GM18861 (cell line): Measurements from ENCODE around the gene RGL1.

ENCODE experiments used
- ATAC-seq: cut with Tn5 transposase; IDR thresholded peaks from one replicate; pipeline ENCODE4 v1.9.1; 2021; ENCODE audit not compliant: unreplicated experiment

Gene RGL1

DNA sequence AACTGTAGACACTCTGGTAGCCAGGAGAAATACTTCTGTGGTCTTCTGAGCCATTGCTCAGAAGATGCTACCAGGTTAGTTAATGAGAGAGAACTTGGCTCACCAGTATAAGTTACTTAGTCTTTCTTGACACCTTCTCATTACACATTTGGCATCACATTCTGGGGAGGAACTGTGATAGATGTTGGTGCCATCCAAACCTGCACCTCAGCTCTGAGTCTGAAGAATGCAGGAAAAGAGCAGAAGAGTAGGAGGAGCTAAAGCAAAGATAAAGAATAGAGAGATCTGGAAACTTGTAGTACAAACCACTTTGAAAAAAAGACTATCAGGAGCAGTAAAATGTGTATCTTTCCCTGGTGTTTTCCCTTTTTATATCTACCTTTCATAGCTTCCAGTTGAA lies 58.9 kb downstream of the RGL1 start:
- ATAC-seq, result no peak

DNA sequence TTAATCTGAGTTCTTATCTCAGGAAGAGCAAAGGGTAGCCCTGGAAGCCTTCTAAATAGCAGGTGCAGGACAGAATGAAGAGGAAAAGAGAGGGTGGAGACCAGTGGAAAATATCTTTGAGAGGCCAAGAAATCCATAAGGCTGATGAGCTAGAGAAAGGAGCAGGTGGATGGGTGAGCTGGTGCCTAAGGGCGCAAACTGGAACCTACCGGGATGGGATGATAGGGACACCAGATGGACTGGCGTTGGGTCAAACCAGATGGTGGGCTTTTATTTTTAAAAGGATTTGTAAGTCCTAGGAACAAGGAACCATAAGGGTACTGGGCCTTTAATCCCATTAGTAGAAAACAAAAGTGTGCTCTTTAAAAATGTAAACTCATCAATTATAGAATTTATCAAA lies 59.7 kb downstream of the RGL1 start:
- no peak for ATAC-seq

DNA sequence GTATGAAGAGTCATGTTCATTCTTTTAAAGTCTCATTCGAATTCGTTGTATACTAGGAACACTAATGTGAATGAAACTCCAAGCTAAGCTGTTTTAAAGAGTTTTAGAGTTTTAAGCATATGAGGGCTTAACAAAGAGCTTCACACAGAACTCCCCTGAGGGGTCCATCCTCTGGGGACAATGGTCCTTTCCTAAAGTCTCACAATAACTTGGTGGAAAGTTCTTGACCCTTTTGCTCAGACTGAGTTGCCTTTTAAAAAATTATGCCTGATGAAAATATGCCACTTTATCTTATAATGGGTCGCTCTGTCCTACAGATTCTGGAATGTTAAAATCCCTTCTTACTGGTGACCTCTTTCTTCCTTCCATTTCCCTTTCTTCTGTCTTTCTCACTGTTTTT lies 64.3 kb downstream of the RGL1 start:
- ATAC-seq, result no peak

DNA sequence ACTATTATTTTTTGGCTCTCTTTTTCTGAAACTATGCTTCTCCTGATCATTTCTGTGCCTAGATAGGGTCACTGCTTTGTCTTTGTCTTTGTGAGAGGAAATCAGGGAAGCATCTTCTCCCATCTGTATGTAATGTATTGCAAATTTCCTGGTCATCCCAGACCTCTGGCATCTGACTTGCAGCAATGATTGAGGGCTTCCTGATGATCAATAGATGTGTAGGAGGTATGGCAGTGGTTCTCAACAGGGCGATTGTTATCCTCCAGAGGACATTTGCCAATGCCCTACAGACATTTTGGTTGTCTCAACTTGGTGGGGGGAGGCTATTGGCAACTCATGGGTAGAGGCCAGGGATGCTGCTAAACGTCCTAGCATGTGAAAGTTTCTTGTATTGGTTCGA lies 64.7 kb downstream of the RGL1 start:
- no peak for ATAC-seq

DNA sequence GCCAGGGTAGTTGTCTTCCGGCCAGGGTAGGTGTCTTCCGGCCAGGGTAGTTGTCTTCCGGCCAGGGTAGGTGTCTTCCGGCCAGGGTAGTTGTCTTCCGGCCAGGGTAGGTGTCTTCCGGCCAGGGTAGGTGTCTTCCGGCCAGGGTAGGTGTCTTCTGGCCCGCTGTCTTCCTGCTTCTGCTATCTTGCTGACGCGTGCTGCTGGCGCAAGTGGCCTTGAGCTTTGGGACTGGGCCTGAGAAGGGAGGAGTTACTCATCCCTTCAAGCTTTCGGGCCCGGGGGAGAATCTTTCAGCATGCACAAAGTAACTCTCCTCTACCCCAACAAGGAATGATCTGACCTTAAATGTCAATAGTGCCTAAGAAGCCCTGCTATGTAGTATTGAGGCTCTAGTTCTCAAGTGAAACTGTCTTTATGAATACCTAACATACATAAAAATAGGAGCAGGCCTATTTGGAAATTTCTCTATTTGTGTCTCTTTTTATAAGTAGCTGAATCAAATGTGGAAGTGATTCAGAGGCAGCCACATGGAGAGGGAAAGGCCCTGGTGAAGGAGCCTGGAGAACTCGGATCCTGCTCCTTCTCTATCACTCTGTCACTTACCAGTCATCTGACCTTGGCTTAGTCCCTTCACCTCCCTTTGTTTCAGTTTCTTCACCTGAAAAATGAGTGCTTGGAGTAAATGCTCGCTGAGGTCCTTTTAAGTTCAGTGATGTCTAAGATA lies 65.6 kb downstream of the RGL1 start:
- ATAC-seq, result no peak

DNA sequence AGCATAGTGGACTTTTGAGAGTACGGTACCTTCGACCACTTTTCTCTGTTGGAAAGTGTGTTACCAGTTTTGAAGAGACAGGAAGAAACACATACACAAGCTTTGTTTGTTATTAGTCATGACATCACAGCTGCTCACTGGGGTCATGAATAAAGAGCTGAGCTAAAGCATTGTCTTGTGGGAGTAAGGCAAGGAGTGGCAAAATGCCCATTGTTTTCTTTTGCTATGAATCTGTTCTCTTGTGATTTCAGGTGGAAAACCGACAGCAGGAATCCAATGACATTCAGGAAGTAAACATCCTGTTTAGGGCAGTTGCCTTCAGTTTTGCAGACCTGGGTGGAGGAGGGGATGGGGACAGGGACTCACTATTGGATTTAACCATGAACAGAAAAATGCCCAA lies 66.2 kb downstream of the RGL1 start:
- ATAC-seq, result no peak

DNA sequence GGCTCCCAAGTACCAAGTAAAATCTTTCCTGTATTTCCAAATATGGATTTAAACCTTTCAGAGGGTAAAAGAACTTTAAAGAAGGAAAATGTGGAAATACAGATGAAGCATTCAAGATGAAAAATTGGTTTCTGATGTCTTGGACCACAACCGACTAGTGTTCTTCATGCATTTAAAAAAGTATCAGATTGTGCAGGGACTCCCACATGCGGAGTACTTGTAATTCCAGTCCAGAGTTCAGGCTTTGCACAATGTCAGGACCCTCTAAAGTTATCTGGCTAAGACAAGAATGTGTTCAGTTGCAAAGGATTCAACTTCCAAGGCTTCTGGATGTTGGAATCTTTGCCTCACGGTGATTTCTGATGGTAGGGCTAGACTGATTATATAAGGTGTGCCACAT lies 66.7 kb downstream of the RGL1 start:
- no peak for ATAC-seq

DNA sequence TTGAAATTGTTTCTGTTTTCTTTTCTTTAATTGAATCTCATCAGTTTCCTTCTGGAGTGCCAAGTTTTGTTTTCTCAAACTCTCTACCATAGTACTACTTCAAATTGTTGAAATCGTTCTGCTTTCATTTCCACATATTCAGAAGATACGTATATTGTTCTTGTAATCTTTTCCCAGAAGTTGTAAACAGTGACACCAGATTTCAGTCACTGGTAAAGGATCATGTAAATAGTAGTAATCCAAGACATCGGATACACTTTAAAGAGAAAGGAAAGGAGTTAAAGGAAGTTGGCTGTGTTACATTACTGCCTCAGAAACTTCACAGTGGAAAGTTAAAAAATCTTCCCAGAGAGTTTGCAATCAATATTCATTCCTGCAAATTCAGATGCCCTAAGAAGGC lies 67.5 kb downstream of the RGL1 start:
- ATAC-seq, result no peak

DNA sequence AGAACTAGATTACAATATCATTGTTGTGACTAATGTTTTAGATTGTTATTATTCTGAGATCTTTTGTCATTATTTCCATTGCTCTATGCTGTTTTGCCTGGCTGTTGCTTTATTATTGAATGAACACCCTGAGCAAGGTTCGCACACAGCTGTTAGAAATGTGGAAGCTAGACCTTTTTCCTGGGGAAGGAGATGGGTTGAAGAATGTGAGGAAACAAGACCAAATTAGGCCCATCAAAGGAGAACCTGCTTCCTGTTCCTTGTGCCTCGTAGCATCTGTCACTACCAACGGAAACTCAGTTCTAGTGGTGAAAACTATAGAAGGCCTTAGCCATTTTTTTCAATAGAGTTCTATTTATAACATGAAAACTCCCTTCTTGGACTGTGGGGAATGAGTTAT lies 68.7 kb downstream of the RGL1 start:
- no peak for ATAC-seq

DNA sequence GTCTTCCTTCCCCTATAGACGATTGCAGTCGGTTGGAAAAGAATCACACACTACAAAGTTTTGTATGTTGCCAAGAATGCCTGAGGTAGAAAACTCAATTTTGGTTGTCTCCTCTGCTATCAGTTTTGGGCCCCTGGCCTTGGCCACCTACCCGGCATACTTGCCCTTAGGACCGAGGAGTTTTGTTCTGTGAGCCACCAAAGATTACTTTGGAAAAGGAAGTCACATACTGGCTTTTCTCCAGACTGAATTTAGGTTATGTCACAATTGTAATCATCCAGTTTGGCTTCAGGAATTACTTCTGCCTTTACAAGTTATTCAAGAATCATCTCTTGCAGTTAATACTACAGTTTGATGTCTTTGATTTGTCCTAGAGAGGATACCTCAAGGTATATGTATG lies 71.4 kb downstream of the RGL1 start:
- ATAC-seq, result no peak

DNA sequence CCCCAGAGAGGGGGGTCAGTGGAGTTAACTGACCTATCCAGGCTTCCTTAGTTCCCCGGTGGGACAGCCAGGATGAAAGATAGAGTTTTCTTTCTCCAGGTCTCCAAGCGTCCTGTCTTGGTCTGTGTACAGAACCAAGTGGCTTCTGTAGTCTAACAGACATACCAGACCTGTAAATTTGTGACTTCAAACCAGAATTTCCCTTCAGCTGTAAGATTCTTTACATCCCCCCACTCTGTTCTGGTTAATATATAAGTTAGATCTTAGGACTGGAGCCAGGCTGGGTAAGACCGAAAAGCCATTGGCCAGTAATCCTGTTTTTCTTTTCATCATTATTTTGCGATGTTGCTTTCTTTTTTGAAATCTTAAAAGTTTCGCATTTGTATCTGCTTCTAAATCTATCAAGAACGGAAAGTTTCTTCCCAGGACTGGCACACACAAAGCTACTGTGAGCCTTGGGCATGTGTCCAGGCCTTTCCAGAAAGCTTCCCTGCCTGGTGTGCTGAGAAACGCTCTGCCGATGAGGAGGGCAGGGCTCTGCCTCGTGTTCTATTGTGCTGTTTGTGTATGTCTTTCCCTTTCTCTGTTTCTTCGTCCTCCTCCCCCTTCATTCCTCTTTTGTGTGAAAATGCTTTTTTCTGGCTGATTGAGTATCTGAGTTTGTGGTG lies 72.3 kb downstream of the RGL1 start:
- ATAC-seq, result no peak

DNA sequence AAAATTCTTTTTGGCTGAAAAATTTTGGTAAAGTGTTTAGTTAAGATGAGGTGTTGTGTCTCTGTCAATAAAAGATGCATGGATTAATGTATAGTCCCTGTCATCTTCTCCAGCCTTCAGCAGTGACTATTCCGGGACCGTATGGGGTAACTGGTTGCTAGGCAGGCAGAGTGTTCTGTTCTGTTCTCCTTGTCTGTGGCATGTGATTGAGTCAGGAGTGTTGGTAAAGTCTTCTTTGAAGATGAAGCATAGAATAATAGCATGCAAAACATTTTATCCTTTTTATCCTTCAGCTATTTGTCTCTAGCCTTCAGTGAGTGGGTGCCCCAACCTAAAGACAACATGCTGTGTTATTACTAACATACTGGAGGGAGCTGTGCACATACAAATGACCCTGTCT lies 74.6 kb downstream of the RGL1 start:
- ATAC-seq, result no peak

DNA sequence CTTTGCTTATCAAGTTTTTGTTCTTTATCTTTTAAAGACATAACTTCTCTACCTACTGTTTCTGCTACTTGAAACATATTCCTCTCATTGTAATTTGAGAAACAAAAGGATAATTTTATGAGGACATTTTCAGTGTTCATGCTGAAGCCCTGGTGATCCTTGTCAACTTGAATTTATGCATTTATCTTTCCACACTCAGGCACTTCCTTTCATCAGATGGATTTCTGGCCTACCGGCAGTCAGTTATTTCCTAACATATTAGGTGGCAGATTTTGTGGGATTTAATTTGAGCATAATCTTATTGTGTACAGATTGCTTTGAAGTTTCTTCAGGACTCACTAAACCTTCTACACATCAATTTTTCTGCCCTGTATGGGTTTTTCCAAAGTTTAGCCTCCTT lies 75.0 kb downstream of the RGL1 start:
- ATAC-seq, result no peak

DNA sequence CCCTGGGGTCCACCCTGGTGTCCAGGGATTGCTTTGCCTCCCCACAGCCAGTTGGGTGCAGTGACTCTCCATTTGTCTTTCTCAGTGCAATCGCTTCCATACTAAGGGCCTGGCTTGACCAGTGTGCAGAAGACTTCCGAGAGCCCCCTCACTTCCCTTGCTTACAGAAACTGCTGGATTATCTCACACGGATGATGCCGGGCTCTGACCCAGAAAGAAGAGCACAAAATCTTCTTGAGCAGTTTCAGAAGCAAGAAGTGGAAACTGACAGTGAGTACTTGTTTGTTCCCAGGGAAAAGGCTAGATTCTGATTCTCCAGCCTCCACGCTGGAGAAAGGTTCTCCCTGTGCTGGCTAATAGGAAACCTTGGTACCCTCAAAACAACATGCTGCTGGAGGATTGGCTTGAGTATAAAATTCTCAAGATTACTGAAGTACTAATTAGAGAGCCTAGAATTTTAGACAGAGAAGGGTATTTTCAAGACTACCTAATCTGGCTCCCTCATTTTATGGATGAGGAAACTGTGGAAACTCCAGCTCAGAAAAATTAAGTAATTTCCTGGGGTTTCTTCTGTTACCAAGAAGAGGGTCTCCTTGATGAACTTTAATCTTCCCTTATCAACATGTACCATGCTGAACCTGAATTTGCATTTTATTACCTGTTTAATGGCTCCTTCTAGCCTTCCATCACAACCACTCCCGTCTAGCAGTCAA lies 75.8 kb downstream of the RGL1 start:
- no peak for ATAC-seq

DNA sequence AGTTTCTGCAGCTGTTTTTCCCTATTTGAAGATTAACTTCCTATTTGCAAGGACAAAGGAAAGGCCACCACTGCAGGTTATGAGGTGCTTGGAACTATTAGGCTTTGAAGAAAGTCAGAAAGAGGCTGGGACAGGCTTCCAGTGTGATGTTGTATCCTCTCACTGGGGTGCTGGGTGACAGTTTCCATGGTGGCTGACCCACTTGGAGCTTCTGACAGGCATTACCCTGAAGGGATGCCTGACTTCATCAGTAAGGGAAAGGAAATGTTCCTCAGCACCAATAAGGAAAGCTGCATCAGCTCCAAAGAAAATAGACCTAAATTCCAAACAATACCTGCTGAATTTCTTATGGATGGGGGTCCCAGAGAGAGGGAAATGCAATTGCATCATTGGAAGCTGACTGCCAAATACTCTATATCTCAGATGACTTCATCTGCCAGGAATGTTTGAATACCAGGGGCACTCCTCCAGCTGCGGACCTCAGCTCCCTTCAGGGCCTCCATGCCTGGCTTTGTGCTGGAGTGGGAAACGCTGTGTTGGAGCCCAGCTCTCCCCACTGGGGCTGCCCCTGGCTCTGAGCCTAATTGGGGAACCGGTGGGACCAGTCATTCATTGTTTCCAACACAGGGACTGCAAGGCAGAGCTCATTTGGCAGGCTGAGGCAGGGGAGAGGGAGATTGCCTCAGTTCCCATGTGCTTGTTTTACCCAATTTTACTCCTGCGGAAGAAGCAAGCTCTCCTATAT lies 76.6 kb downstream of the RGL1 start:
- ATAC-seq, result no peak

DNA sequence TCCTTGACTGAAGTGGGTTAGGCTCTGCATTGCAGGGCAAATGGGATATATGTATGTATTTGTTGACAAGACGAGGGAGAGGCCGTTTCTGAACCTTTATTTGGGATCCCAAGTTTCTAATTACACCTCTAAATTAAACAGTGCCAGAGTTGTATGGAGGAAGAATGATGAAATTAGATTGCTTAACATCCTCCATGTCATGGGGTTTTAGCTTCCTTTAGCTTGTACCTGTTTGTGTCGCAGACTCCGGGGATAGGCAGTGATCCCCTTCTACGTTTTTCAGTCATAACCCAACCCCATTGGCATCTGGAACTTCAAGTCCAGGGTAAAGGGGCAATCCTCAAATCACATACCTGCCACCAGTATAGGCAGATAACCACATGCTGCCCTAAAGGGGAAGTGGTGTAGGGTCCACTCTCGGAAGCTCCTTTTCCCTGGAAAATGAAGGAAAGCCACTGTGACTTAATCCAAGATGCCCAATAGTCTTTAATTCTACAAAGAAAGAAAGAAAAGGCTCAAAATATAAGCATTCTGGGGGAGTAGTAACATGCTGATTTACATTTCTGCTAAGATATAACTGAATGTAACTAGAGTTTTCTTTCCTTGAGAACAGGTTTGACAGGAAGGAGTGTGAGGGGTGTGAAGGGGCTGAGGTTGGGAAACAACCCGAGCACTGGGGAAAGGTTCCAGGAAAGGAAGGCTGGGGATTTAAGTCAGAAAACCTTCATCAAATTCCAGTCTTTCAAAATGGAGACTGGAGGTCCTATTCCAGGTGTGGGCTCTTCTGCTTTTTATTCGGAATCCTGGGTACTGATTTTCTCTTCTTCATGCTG lies 77.6 kb downstream of the RGL1 start:
- no peak for ATAC-seq

DNA sequence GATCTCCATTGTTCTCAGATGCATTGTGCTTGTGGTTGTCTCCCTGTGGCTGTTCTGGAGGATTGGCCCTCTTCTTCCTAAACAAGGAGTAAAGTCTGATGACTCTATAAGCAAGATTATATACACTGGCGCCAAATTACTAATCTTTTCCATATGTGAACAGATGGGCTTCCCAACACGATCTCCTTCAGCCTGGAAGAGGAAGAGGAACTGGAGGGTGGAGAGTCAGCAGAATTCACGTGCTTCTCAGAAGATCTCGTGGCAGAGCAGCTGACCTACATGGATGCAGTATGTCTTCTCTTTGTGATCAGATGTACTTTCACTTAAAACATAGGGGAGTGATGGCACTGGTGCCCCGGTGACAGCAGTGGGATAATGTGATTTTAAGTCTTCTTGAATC lies 78.7 kb downstream of the RGL1 start:
- ATAC-seq, result no peak

DNA sequence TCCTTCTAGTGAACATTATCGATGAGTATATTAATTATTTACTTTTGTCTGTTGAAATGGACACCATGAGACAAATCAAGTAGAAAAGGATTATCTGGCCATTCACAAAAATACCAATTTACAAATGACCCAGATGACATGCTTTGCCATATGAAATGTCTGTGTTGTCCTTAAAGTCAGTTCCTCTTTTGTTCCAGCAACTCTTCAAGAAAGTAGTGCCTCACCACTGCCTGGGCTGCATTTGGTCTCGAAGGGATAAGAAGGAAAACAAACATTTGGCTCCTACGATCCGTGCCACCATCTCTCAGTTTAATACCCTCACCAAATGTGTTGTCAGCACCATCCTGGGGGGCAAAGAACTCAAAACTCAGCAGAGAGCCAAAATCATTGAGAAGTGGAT lies 79.6 kb downstream of the RGL1 start:
- ATAC-seq, result no peak

DNA sequence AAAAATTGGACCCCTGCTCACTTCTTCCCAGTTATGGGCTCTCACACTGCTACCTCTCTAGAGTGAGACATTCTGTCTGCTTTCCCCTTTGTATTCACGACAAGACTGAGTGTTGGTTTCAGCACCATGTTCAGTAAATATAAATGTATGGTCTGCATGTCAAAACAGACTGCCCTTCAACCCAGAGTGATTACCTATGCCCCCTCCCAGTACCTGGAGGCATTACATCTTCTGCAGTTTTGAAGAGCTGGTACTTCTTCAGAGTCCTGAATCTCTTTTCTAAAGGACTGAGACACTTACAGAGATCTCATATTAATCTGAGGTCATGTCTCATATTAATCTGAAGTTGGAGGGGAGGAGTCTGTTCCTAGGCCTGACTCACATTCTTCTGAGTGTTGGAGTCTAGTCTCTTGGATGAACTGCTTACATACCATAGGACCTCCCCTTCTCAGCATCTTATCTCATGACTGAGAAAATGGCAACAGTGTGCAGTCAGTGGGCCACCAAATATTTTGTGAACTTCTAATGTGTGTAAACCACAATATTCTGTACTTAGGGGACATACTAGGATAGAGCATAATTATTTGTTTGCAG lies 80.3 kb downstream of the RGL1 start:
- no peak for ATAC-seq

DNA sequence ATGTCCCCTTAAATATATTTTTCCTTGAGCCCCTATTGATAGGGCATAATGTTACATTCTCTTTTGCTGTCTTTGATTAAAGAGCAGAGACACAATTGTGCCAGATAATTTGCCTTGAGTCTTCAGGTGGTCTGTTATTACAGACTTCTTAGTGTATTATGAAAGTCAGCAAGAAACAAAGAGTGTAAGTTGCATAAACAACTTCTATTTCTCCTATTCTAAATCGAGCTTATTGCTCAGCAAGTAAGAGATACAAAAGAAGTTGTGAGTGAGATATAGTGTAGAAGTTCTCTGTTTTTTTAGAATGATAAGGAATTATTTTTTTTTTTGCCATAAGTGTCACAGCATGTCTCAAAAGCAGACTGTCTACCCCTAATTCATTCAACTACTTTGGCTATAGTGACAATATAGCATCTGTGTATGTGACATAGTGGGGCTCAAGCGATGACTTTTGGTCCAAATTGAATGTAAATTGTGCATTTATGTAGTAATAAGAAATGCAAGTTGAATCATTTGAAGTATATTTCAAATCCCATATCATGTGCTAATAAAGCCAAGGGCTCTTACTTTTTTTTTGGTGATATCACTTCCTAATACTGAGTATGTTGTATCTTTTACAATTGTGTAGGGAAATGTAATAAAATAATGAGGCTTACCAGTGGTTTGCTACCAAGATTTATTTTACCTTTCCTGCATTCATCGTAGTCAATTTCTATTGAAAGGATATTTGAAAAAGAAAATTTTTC lies 81.3 kb downstream of the RGL1 start:
- no peak for ATAC-seq
